Fibroblast of lung (primary cell): ENCODE measurements around the gene RDH14. TPM values are rescaled to one million over a fixed set of nuclear protein-coding genes. Genes with fewer than 3 reads are reported as not detected.

ENCODE experiments used
- DNase-seq, 2 donors: peaks; one replicate each; pipeline versions ENCODE4 v3.0.0 to v3.0.0-alpha.2; 2010; ENCODE audit warnings: low read depth in 2 of 2
- H2AFZ ChIP-seq: 2 replicates; pipeline ENCODE4 v1.5.1; 2012; ENCODE audit warnings: low read length, control low read depth, inconsistent platforms
- H3K27ac ChIP-seq: 2 replicates; pipeline ENCODE4 v1.5.1; 2011; ENCODE audit warnings: low read length, control low read depth; ENCODE audit not compliant: insufficient read depth
- H3K27me3 ChIP-seq: 2 replicates; pipeline ENCODE4 v1.5.1; 2011; ENCODE audit warnings: mild to moderate bottlenecking, low read length; ENCODE audit not compliant: control insufficient read depth, insufficient read depth
- H3K36me3 ChIP-seq: 2 replicates; pipeline ENCODE4 v1.5.1; 2011; ENCODE audit warnings: low read length; ENCODE audit not compliant: control insufficient read depth, insufficient read depth
- H3K4me1 ChIP-seq: 2 replicates; pipeline ENCODE4 v1.5.1; 2011; ENCODE audit warnings: low read length; ENCODE audit not compliant: control insufficient read depth, insufficient read depth; ENCODE audit errors: extremely low read depth
- H3K4me2 ChIP-seq: 2 replicates; pipeline ENCODE4 v1.5.1; 2011; ENCODE audit warnings: low read length, control low read depth; ENCODE audit not compliant: insufficient read depth; ENCODE audit errors: extremely low read depth
- H3K4me3 ChIP-seq, 4 experiments: fragments of 200-600 bp in 1 of 4; sonication (generic) in 1 of 4; replicated peaks in 1 of 4; 2 replicates each; pipeline ENCODE4 v1.5.1; 2011 to 2016; ENCODE audit warnings: low read length in 4 of 4, low read depth in 3 of 4, mild to moderate bottlenecking in 3 of 4, control low read depth in 2 of 4, inconsistent platforms in 1 of 4, mixed read lengths in 1 of 4; ENCODE audit not compliant: insufficient read depth in 1 of 4; ENCODE audit errors: control extremely low read depth in 1 of 4
- H3K79me2 ChIP-seq: 2 replicates; pipeline ENCODE4 v1.5.1; 2012; ENCODE audit warnings: mild to moderate bottlenecking, low read length, inconsistent platforms; ENCODE audit not compliant: control insufficient read depth, insufficient read depth
- H3K9ac ChIP-seq: 2 replicates; pipeline ENCODE4 v1.5.1; 2011; ENCODE audit warnings: mild to moderate bottlenecking, low read length, control low read depth; ENCODE audit not compliant: insufficient read depth
- H3K9me3 ChIP-seq: 2 replicates; pipeline ENCODE4 v1.5.1; 2012; ENCODE audit warnings: low read depth, low read length; ENCODE audit not compliant: control insufficient read depth, insufficient read depth
- H4K20me1 ChIP-seq: 2 replicates; pipeline ENCODE4 v1.5.1; 2011; ENCODE audit warnings: low read length; ENCODE audit not compliant: control insufficient read depth, insufficient read depth; ENCODE audit errors: extremely low read depth
- EZH2 ChIP-seq: IDR thresholded peaks from 2 replicates; pipeline ENCODE4 v1.5.1; 2012; ENCODE audit warnings: low read length, control low read depth, mild to moderate bottlenecking; ENCODE audit errors: missing control alignments
- polyA plus RNA-seq, 2 donors: library from polyadenylated mRNA; depleted of rRNA in 1 of 2; stranded (reverse) in 1 of 2; unstranded in 1 of 2; fragments of >200 nt; gene quantifications; 2 replicates each; pipeline ENCODE4 v1.2.1, GENCODE V29; 2011 to 2012; ENCODE audit warnings: missing spikeins in 1 of 2
- total RNA-seq: library from RNA; depleted of rRNA; stranded (reverse); fragments of >200 nt; gene quantifications from 2 replicates; pipeline ENCODE4 v1.2.1, GENCODE V29; 2014
- TF ChIP-seq, protein P1 (sequence below), 2 donors: IDR thresholded peaks in 1 of 2; conservative IDR thresholded peaks in 1 of 2; 1 replicate in 1 of 2; 2 replicates in 1 of 2; pipeline ENCODE4 v1.5.1; 2011 to 2012; ENCODE audit warnings: low read length in 2 of 2, control low read depth in 1 of 2, inconsistent platforms in 1 of 2, low read depth in 1 of 2, mild to moderate bottlenecking in 1 of 2

RDH14 gene
- total and polyA plus RNA-seq, 2 donors (not counting 1 experiment from before 2014, with no cell fraction given): 26.6 to 28.6 TPM

DNA sequence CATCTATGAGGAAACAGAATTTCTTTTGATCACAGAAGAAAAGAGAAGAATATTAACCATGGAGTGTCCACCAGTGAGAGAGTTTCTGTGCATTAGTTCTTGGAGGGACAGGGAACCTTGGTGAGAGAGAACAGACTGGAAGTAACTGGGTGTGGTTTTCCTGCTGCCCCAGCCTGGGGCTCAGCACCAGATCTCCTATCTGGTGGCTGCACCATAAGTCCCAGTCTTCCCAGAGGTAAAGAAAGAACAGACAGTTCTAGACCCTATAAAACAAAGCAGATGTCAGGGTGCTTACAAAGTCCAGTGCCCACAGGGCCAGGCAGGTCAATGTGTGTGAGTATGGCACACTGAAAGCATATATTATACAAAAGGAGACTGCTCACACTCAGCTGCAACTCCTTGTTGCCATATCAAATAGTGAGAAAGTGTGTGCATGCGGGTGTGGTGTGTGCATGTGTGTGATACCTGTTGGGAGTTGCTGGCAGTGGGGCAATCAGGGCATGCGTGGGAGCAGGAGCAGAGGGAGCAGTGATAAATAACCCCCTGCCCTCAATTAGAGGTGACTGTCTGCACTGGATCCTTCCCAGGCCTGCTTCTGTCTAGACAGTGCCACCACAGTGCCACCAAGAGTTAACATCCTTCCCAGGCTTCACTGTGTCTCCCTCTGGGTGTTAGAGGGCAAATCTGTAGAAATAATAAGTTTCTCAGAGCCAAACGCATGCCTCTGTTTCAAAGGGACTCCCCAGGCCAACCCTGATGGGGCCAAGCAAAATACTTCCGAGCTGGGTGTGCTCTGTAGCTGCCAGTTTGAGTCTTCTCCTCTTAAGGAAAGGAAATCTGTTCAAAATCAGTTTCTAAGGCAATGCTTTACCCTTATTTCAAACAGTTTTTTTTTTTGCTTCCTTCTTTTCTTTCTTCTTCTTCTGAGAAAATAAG is 45.7 kb downstream of the RDH14 start:
- H3K4me1 ChIP-seq: peaks cover 9% of the 10 kb centered on the region
- no peaks in the 10 kb centered on the region for H3K9me3 ChIP-seq
- DNase-seq: peak in 1 of 2 donors; percentile 3
- H3K9ac ChIP-seq: no peak overlapping the region
- H3K27me3 ChIP-seq: no peaks in the 10 kb centered on the region
- H3K79me2 ChIP-seq: no peaks in the 10 kb centered on the region
- H3K36me3 ChIP-seq: no peaks in the 10 kb centered on the region
- TF ChIP-seq, protein P1, sequence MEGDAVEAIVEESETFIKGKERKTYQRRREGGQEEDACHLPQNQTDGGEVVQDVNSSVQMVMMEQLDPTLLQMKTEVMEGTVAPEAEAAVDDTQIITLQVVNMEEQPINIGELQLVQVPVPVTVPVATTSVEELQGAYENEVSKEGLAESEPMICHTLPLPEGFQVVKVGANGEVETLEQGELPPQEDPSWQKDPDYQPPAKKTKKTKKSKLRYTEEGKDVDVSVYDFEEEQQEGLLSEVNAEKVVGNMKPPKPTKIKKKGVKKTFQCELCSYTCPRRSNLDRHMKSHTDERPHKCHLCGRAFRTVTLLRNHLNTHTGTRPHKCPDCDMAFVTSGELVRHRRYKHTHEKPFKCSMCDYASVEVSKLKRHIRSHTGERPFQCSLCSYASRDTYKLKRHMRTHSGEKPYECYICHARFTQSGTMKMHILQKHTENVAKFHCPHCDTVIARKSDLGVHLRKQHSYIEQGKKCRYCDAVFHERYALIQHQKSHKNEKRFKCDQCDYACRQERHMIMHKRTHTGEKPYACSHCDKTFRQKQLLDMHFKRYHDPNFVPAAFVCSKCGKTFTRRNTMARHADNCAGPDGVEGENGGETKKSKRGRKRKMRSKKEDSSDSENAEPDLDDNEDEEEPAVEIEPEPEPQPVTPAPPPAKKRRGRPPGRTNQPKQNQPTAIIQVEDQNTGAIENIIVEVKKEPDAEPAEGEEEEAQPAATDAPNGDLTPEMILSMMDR (conservative IDR thresholded peaks at IDR 0.05 in 1 of 2, IDR thresholded peaks at IDR 0.05 in 1 of 2; ENCODE audit: low read depth in 1 of 2, low read length in 2 of 2): no peak
- no peak for TF ChIP-seq EZH2
- H4K20me1 ChIP-seq: no peaks in the 10 kb centered on the region
- no peak overlapping the region for H3K27ac ChIP-seq
- no peak overlapping the region for H2AFZ ChIP-seq
- H3K4me3 ChIP-seq: no peak overlapping the region
- H3K4me2 ChIP-seq: no peak overlapping the region

DNA sequence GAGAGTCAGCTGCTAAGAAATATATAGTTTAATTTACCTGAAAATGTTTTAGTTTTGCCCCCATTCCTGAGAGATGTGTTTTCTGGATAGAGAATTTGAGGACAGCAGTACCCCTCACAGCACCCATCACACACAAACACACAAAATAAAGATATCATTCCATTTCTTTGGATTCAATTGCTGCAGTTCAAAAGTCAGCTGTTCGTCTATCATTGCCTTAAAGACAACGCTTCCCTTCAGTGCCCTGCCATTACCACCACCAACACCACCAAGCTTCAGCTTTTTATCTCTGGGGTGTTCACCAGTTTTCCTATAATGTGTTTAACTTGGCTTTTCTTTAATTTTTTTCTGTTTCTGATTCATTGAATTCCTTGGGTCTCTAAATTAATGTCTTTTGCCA is 49.7 kb downstream of the RDH14 start:
- no peak overlapping the region for H2AFZ ChIP-seq
- no peaks in the 10 kb centered on the region for H3K9me3 ChIP-seq
- H3K9ac ChIP-seq: no peak overlapping the region
- TF ChIP-seq EZH2: no peak
- TF ChIP-seq, protein P1 (conservative IDR thresholded peaks at IDR 0.05 in 1 of 2, IDR thresholded peaks at IDR 0.05 in 1 of 2; ENCODE audit: low read depth in 1 of 2, low read length in 2 of 2): no peak
- H3K36me3 ChIP-seq: no peaks in the 10 kb centered on the region
- H4K20me1 ChIP-seq: no peaks in the 10 kb centered on the region
- no peak overlapping the region for H3K4me2 ChIP-seq
- H3K4me3 ChIP-seq: no peak overlapping the region
- no peaks in the 10 kb centered on the region for H3K79me2 ChIP-seq
- no peaks in the 10 kb centered on the region for H3K4me1 ChIP-seq
- DNase-seq: no peak
- H3K27ac ChIP-seq: no peak overlapping the region
- no peaks in the 10 kb centered on the region for H3K27me3 ChIP-seq

DNA sequence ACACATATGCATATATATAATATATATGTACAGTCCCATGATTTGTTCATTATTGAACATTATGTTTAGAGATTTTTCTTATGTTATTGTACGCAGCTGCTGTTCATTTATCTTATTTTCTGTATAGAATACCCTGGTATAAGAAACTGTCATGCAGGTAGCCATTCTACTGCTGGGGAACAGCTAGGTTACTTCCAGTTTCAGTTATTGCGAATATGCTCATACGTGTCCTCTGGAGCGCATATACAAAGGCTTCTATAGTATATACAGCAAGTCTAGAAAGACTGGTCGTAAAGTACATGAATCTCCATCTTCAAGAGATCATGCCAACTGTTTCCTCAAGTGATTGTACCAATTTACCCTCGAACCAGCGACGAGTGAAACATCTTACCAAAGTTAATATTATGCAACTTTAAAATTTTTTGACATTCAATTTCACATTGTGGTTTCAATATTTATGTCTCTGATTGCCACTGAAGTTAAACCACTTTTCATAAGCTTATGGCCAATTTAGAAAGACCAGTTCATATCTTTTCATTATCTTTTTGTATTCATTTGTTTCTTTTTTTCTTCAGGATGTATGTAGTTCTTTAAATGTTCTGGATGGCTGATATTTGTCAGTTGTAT is 53.5 kb downstream of the RDH14 start:
- DNase-seq: no peak
- no peaks in the 10 kb centered on the region for H4K20me1 ChIP-seq
- H2AFZ ChIP-seq: no peak overlapping the region
- no peaks in the 10 kb centered on the region for H3K36me3 ChIP-seq
- H3K79me2 ChIP-seq: no peaks in the 10 kb centered on the region
- no peaks in the 10 kb centered on the region for H3K9me3 ChIP-seq
- no peak overlapping the region for H3K4me2 ChIP-seq
- no peaks in the 10 kb centered on the region for H3K4me1 ChIP-seq
- H3K9ac ChIP-seq: no peak overlapping the region
- H3K4me3 ChIP-seq: no peak overlapping the region
- H3K27ac ChIP-seq: no peak overlapping the region
- no peaks in the 10 kb centered on the region for H3K27me3 ChIP-seq
- no peak for TF ChIP-seq EZH2
- TF ChIP-seq, protein P1 (conservative IDR thresholded peaks at IDR 0.05 in 1 of 2, IDR thresholded peaks at IDR 0.05 in 1 of 2; ENCODE audit: low read depth in 1 of 2, low read length in 2 of 2): no peak
